Activated CD8-positive, alpha-beta memory T cell treated with anti-CD3 and anti-CD28 coated beads for 36 hours (primary cell): ENCODE results near the gene CXorf49. TPM values are rescaled to one million over a fixed set of nuclear protein-coding genes. Genes with fewer than 3 reads are reported as not detected.
"Not testable (repeated sequence)": the region's sequence is repeated elsewhere in the genome, so short reads cannot be mapped to it uniquely, and the experiment has no call there.

ENCODE experiments used
- CTCF ChIA-PET: fragments of 350-600 bp; sonication (Branson Sonifier 250); formaldehyde crosslinking; loops from one replicate; lab custom pipeline; 2021; ENCODE audit warnings: antibody characterized with exemption; lab: Charles Lee
- POLR2A ChIA-PET: fragments of 350-600 bp; sonication (Branson Sonifier 250); formaldehyde crosslinking; loops from one replicate; lab custom pipeline; 2021; ENCODE audit warnings: antibody characterized with exemption; lab: Charles Lee
- total RNA-seq, 2 experiments: library from RNA; stranded (reverse); gene quantifications; one replicate each; pipeline ENCODE4 v1.2.3, GENCODE V29; 2021

CXorf49 gene
- total RNA-seq, 2 experiments from 2014 or later, result not detected

GRCh38 chrX:71676068-71676795, 41.9 kb downstream of the CXorf49 start:
- POLR2A ChIA-PET, CTCF ChIA-PET: not testable (repeated sequence)

- POLR2A ChIA-PET, CTCF ChIA-PET: not testable (repeated sequence)
Observed at GRCh38 chrX:71675636-71676035, 42.4 kb downstream of the CXorf49 start.

- ChIA-PET CTCF (interaction anchor here (1.5 kb wide), 1 partner anchor 346 kb away, joined by 4 read pairs; no protein-coding TSS in a partner anchor), POLR2A (no interaction called here)
Observed at GRCh38 chrX:71671938-71672337, 46.1 kb downstream of the CXorf49 start.

GRCh38 chrX:71671043-71671780, 46.9 kb downstream of the CXorf49 start:
- POLR2A ChIA-PET, result no interaction called here
- CTCF ChIA-PET, result interaction anchor here (0.7 to 1.5 kb wide), 3 partner anchors 50 to 347 kb away, joined by 3 to 4 read pairs (median 3); no protein-coding TSS in a partner anchor

GRCh38 chrX:71669947-71670346, 48.1 kb downstream of the CXorf49 start:
- CTCF ChIA-PET, POLR2A ChIA-PET: not testable (repeated sequence)

- CTCF ChIA-PET, result no interaction called here
- POLR2A ChIA-PET, result no interaction called here
Observed at GRCh38 chrX:71669492-71669891, 48.6 kb downstream of the CXorf49 start.

GRCh38 chrX:71668248-71668595, 49.9 kb downstream of the CXorf49 start:
- POLR2A ChIA-PET, result no interaction called here
- CTCF ChIA-PET, result interaction anchor here (0.5 kb wide), 1 partner anchor 120 kb away, joined by 3 read pairs; no protein-coding TSS in a partner anchor

GRCh38 chrX:71667328-71668247, 50.5 kb downstream of the CXorf49 start, which contains the start of gene LOC101059915:
Gene LOC101059915 (plus strand): TSS chrX:71667546.
- POLR2A ChIA-PET, result no interaction called here
- CTCF ChIA-PET, result interaction anchor here (0.5 to 1.2 kb wide), 2 partner anchors 120 to 192 kb away, joined by 3 read pairs; no protein-coding TSS in a partner anchor

- CTCF ChIA-PET, result interaction anchor here (1.2 kb wide), 1 partner anchor 193 kb away, joined by 3 read pairs; no protein-coding TSS in a partner anchor
- POLR2A ChIA-PET, result no interaction called here
Observed at GRCh38 chrX:71666240-71667223, 51.6 kb downstream of the CXorf49 start.

GRCh38 chrX:71665747-71666146, 52.3 kb downstream of the CXorf49 start:
- CTCF ChIA-PET, result no interaction called here

GRCh38 chrX:71664889-71665491, 53.1 kb downstream of the CXorf49 start:
- POLR2A ChIA-PET, result no interaction called here
- CTCF ChIA-PET, result no interaction called here

More at GRCh38 chrX:71665747-71666146, 52.3 kb downstream of the CXorf49 start:
- POLR2A ChIA-PET, result no interaction called here

Other genes with a start within 250 kb of the CXorf49 start
- gene OGT, start 185.2 kb downstream of the CXorf49 start, total RNA-seq, result 100 to 1,000 TPM; 280 to 282 TPM
- gene GCNA, start 139.8 kb downstream of the CXorf49 start, total RNA-seq, result 1 to 10 TPM; 2.7 to 3.5 TPM
- gene CXCR3, start 99.8 kb downstream of the CXorf49 start, total RNA-seq, result 10 to 100 TPM; 60.3 to 63.0 TPM
- gene CXorf49B, start 45.1 kb upstream of the CXorf49 start, total RNA-seq, result not detected
- under 1 TPM; 0.31 to 0.34 TPM for gene NHSL2, start 192.6 kb upstream of the CXorf49 start, total RNA-seq